ENCODE data around the gene NDST1. TPM values are rescaled to one million over a fixed set of nuclear protein-coding genes. Genes with fewer than 3 reads are reported as not detected.

The NDST1 gene
- total RNA-seq, 4 donors from 2014 or later = 32.4 to 104 (median 42.6) TPM

GRCh38 chr5:150521939-150522503 is 14.1 kb downstream of the NDST1 start:
- TF ChIP-seq, protein P1, sequence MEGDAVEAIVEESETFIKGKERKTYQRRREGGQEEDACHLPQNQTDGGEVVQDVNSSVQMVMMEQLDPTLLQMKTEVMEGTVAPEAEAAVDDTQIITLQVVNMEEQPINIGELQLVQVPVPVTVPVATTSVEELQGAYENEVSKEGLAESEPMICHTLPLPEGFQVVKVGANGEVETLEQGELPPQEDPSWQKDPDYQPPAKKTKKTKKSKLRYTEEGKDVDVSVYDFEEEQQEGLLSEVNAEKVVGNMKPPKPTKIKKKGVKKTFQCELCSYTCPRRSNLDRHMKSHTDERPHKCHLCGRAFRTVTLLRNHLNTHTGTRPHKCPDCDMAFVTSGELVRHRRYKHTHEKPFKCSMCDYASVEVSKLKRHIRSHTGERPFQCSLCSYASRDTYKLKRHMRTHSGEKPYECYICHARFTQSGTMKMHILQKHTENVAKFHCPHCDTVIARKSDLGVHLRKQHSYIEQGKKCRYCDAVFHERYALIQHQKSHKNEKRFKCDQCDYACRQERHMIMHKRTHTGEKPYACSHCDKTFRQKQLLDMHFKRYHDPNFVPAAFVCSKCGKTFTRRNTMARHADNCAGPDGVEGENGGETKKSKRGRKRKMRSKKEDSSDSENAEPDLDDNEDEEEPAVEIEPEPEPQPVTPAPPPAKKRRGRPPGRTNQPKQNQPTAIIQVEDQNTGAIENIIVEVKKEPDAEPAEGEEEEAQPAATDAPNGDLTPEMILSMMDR (IDR thresholded peaks at IDR 0.05; ENCODE audit: low read depth) = no peak

DNA sequence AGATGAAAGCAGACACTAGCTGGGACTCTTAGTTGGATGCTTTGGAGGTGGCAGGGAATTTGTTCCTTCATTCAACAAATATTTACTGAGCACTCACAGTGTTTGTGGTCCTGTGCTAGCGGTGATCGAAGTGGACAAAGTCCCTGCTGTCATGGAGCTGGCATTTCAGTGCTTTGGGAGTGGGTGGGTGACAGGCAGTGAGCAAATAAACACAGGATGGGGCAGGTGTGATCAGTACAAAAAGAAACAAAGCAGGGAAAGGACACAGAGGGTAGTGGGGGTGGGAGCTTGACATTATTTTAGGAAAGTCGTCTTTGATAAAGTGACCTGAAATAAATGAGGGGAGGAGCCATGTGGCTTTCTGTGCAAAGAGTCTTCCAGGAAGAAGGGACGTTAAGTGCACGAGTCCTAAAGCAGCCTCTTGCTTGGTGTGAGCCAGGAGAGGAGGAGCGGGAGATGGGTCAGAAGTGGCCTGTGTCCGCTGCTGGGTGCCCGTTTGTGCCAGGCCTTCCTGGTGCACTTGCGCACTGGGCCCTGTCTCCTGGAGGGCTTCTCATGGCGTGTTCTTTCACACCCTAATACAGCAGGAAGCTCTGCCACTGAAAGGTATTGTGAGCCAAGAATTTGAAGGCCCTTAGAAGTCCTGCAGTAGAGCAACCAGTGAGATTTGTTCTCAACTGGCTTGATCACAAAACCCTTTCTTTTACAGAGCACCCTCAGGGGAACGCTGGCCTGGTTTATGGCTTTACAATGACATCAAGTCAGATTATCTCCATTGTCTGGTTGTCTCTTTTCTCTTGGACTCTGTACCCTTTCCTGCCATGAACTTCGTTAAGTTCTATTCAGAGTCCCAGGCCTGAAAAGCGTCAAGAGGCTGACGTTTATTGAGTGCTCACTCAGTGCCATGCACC is 14.8 kb downstream of the NDST1 start:
- TF ChIP-seq, protein P1 (IDR thresholded peaks at IDR 0.05; ENCODE audit: low read depth) = no peak

- TF ChIP-seq, protein P1 (IDR thresholded peaks at IDR 0.05; ENCODE audit: low read depth) = no peak
Observed at GRCh38 chr5:150523472-150524350, 15.8 kb downstream of the NDST1 start.

GRCh38 chr5:150525163-150525562 is 17.2 kb downstream of the NDST1 start:
- TF ChIP-seq, protein P1 (IDR thresholded peaks at IDR 0.05; ENCODE audit: low read depth) = no peak

DNA sequence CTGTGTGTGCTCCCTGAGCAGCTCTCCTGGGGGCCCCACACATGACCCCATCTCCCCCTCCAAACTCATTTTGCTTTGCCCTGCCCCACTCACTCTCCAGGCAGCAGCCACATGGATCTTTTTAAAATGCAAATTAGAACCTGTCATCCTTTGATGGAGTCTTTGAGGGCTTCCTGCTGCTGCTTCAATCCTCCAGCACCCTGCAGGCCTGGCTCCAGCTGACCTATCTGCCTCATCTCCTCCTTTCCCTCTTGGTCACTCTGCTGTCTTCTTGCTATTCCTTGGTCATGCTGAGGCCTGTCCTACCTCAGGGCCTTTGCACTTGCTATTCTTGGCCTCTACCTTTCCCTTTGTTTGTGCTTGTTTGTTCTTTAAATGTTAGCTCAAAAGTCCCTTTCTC is 17.9 kb downstream of the NDST1 start:
- TF ChIP-seq, protein P1 (IDR thresholded peaks at IDR 0.05; ENCODE audit: low read depth) = no peak

- TF ChIP-seq, protein P1 (IDR thresholded peaks at IDR 0.05; ENCODE audit: low read depth) = no peak
Observed at GRCh38 chr5:150527038-150527437, 19.1 kb downstream of the NDST1 start.
